GDM1 (cell line): ENCODE measurements around the gene ADAMTS17.

ENCODE experiments used
- DNase-seq: peaks from one replicate; lab custom pipeline; 2025; lab: John Stamatoyannopoulos, UW

ADAMTS17 gene

DNA sequence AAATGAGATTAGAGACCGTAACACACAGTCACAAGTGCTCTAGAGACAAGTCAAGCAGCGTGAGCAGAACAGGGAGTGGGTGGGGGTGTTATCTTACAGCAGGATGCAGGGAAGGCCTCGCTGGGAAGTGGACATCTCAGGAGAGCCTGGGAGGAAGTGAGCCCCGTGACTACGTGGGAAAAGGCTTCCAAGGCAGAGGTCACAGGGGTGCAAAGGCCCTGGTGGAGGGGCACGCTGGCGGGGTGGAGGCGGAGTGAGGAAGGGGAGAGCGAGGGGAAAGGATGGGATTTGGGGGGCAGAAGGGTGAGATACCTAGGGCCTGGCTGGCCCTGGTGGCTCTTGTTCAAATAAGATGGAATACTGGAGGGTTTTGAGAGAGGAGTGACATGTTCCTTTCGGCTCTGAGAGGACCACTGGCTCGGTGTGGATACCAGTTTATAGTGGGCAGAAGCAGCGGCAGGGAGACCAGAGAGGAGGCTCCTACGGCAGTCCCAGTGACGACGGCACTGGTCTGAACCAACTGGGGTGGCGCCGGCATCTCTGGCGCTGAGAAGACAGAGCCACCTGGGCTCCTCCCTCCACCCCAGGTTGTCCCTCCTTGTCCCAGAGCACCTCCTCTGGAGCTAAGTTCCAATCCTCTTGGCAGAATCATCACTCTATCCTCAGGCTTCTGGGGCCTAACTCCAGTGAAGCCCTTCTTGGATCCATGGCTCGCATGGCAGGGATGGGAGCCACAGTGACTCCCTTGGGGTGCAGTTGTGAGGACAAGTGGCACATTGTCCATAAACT, 342.3 kb downstream of the ADAMTS17 start:
- no peak for DNase-seq

DNA sequence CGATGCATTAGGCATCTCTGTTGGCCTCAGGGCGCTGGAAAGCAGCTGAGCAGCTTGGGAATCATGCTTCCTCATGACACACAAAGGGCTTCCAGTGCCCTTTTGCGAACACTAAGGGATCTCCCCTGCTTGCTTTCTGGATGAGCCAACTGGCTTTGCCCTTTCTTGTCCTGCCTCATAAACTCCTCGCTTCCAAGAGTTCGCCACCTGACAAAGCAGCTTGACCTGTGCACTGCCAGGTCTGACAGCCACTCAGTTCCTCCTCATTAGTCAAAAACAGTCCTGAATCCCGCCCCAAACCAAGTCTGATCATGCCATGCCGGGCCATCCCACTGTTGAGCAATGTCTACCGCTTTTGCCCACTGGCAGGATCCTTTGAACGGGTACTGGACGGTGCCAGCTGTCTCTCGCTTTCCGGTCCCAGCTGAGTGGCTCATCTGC, 343.1 kb downstream of the ADAMTS17 start:
- DNase-seq = no peak

DNA sequence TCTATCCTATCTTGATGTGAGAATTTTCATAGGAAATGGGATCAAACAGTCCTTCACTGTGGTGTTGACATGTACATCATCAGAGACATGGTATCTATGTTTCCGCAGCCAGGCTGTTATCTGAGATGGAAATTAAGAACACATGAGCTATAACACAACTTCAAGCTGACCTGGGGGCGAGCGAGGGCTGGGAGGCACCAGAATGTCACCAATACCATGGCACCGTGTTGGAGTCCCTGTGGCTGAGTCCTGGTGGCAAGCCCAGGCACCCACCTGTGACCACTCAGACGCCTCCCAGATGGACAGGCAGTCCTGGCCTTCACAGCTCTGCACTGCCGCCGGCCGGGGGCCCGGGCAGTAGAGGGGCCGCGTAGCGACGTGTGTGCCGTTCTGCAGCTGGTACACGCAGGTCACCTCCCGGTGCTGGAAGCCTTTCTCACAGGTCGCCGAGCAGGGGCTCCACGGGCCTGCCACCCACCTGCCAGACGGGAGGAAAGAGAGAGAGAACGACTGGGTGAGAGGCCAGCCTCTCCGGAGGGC, 344.6 kb downstream of the ADAMTS17 start:
- DNase-seq = no peak

DNA sequence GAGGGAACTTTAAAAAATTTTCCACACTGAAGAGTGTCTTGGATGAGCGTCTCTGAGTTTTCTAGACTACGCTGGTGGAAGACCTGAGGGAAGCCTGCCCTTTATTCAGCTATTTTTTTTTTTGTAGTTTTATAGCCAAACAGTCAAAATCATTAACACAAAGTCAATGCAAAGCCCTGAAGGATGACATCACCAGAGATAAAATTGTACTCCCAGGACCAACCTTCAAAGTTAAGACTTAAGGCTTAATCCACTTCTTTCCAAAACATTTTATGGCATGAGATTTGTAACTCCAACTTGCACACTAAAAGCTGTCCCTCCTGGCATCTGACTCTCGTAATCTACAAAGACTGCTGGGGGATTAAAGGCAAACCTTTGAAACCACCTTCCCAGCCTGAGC, 345.1 kb downstream of the ADAMTS17 start:
- DNase-seq = no peak

DNA sequence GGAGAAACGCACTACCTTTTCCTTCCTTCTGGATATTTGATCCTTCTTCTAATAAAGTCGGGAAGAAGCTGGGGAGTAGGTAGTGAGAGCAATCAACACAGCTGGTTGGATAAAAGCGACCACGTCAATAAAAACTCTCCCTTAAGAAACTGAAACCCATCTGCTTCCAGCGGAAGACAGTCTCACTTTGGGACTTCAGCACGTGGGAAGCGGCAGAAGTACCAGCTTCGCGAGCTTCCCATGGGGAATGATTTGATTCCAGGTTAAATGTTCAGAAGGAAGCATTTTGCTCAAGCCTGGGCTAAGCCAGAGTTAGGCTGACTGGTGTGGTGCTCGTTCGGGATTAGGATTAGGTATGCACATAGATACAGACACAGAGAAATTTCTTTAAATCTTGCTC, 346.2 kb downstream of the ADAMTS17 start:
- DNase-seq = no peak

DNA sequence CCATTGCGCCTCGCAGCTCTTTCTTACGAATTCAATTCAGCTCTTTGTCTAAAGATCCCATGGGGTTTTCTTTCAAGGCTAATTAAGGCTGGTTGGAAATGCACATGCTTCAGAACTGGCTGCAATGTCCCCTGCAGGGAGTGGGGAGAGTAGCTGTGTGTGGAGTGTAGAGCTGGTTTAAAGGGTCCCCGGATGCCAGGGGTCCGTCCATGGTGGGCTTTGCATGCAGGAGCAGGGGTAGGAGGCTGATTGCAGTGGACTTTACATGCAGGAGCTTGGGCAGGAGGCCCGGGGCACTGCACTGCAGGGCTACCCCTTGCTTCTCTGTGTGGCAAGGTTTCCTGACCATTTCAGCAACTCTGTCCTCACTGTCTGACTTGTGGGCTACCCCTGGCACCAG, 346.9 kb downstream of the ADAMTS17 start:
- no peak for DNase-seq

DNA sequence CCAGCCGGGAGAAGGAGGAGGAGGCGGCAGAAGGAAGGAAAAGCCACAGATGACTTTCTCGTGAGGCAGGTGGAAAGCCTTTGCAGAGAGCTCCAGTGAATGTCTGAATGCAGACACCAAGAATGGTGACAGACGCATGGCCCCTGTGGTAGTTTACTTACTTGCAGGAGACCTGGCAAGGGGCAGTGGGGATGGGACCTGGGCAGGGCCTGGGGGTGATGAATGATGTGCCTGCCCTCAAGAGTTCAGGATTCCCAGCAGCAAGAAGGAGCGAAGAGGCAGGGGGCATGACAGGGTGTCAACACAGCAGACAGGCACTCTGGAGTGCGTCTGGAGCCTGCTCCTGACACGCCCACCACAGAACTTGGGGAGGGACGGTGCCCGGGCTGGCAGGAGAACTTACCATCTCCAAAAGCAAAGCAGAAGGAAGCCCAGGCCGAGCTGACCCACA, 348.1 kb downstream of the ADAMTS17 start:
- no peak for DNase-seq

DNA sequence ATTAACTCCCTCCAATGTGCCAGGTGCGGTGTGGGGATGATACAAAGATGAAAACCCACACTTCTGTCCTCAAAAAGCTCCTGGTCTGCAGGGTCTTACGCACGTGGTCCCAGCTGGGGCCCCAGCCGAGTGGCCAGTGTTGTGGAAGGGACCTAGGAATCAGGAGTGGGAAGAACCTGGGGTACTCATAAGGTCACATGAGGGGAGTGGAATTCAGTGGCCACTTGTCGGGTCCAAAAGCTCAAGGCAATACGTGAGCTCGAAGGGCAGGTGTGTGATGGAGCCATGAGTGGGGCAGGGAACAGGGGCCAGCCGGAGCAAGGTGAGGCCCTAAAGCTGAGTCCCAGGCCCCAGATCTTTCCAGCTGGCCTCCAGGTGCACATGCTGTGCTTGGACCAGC, 348.5 kb downstream of the ADAMTS17 start:
- DNase-seq = no peak

DNA sequence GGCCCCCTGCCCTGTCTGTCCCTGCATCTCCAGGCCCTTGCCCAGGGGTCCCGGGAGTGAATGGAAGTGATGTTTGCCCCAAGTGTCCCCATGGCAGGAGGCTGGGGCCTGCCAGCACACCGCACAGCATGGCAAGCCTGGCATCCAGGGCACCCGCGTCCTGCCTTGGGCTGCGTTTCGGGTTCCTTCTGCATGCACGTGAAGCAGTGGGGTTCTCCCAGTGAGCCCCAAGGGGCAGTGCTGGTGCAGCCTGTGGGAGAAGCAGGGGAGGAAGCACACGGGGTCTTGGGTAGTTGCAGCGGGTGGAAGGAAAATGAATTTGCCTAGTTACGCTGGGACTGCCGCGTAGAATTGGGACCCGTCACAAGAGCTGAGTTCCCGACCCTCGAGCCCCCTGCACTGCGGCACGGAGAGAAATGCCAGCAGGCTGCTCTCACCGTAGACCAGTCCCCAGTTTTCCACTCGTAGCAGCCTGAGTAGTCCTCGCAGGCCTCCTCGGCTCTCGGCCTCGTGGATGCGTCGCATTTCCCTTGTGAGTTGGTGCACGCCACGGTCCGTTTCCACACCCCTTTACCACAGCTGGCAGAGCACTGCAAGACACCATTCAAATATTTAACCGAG, 349.1 kb downstream of the ADAMTS17 start:
- no peak for DNase-seq

DNA sequence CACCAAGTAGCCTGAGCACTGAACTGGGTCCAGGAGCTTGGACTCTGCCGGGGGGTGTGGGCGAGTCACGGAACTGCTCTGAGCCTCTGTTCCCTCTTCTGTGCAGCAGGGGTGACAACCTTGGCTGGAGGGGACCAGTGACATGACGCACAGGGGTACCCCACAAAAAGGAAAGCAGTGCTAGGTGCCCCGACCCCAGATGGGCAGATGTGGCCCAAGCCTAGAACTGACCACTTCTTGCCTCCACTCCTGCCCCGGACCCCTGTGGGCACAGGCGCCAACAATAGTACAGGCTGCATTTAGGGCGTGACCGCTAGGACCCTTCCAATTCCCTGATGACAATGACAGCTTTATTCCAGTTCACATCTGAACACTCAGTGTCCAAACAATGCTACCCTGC, 352.7 kb downstream of the ADAMTS17 start:
- DNase-seq = no peak

DNA sequence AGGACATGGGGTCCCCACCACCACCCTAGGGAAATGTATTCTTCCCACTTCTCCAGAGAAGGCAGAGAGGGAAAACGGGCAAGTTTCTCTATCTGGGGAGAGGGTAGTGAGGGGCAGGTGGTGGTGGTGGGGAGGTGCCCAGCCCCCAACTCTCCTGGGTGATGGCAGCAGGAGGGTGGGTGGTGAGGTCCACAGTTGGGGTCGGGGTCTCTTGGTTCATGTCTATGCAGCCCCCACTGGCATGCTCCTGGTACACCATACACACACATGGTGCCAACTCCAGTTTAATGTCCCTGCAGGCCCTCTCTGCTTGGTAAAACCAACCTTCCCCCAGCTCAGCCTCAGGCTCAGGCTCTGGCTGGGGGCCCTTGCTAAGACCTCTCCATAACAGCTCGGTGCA, 354.1 kb downstream of the ADAMTS17 start:
- no peak for DNase-seq

DNA sequence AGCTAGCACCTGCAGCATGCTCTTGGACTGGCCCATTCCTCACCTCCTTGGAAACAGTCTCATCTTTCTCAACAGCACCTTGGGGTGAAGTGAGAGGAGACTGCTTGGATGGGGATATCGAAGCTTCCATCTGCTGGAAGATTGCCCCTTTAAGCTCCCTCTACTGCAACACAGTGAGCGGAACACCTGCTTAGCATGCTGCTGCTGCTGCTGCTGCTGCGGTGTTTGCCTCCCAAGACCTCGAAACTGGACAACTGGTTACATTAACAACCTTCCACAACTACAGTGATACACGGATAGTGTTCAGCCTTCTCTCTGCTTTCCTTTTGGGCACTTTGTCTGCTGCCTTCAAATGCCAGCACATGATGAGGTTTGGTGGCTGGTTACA, 354.7 kb downstream of the ADAMTS17 start:
- DNase-seq = no peak

DNA sequence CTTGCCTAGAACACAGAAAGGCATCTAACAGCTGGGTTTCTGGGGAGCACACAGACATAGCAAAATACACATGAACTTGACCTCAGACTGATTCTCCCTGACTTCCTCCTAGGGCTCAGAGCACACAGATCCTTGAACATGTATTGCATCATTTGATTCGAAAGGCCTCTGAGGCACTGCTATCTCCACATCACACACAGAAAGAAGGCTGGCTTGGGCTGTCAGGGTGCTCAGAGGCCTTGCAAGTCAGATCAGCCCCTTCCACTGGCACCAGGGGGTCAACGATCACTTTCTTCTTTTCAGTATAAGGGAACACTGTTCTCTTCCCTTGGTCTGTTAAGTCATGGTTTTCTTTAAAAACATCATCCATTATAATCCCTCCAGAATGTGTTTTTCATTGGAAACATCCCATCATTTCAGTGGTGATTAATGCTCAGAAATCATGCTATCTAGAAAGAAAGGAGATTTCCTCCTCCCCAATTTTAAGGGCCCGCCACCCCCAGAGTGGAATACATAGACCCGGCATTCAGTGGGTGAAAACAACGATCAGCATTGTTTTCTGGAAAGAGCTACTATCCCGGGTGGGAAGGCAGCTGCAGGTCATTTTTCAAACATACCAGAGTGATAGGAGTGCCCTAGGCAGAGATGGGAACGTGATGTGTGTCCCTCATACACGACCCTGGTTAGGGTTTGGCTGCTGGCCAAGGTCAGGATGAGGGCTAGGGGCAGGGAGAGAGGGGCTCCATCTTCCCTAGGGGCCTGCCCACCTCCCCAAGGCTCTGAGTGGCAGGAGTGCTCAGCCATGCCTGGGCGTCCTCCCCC, 355.3 kb downstream of the ADAMTS17 start:
- no peak for DNase-seq

DNA sequence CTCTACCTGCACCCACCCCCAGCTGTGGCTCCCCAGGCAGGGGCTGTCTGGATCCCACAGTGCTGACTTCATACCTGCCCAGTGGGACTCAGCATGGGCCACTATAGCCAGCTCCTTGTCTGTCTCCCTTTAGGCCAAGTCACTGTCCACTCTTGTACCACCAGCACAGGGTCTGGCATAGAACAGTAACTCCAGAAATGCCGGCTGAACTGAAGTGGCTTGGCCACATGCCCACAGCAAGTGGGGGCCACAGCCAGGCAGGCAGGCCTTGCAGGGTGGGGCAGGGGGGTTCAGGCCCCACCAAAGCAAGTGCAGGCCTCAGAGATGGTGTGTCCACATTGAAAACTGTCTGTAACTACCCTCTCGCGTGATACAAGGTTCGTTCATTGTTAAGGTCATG, 355.9 kb downstream of the ADAMTS17 start:
- no peak for DNase-seq

DNA sequence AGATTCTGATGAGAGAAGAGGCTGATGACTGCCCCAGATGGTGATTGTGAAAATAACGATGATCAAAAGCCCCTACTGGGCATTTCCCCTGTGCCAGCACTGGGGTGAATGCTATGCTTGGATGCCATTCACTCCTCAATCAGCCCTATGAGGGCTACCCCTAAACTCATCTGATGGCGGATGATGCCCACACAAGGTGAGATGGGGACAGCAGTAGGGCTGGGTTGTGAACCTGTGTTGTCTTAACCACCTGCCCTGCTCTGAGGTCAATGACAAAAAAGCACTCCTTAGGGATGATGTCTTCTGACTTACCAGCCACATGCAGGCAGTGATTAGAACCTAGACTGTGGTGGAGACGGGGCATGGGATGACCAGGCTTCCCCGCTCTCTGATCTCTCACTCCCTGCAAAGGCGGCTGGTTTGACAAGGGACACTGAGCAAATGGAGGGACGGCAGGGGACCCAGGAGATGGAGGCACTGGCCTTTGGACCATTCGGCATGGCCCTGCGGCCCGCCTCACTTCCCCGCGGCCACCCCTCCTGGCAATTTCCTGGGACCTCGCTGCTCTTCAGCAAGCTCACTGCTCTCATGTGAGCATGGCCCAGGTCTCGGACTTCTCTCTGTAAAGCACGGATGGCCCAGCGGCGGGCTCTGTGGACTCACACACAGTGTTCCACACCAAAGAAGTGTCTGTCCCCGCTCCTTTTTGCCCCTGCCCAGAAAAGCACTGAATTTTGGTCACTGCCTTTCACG, 357.1 kb downstream of the ADAMTS17 start:
- no peak for DNase-seq

DNA sequence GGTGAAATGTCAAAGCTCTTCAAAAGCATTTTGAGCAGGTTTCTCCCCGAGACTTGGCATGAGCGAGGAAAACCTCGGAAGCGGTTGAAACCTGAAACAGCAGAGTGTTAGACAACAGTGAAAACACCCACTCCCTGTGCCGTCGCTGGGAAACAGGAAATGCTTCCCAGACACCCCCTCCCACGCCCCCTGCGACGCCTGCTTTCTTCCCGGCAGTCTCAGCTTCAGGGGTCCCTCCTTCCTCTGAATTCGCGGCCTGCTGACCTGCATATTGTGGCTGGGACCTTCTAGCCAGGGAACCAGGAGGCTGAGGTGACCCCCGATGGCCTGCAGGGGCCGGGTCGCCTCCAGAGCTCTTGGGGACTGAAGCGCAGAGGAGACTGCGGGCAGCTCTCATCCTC, 357.9 kb downstream of the ADAMTS17 start:
- no peak for DNase-seq

DNA sequence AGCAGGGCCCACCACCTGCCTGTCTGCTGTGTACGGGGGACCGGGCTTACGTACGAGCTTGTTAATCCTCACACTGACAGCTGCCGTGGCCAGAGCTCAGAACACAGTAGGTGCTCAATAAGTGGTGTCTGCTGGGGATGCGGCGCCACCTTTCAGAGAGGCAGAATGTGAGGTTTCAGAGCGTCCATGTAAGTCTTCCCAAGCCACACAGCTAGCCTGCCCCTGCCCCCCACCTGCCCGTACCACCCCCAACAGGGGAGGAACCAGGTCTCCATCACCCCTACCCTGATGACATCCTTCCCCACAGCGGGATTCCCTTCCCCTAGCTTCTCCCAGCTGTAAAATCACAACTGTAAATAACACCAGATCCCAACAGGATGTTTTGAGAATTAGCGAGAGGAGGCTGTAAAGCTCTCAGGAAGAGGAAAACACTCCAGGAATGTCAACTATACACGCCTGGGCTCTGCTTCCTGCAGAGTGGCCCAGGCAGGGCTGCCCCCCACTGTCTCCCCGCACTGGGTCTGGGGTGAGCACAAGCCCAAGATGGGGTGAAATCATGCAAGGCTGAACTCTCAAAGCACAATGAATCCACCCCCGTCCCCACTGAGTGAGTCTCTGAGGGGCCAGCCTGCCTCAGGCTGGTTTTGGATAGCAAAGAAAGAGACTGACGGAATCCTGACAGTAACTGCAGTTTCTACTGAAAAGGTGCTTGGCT, 358.4 kb downstream of the ADAMTS17 start:
- DNase-seq = no peak

DNA sequence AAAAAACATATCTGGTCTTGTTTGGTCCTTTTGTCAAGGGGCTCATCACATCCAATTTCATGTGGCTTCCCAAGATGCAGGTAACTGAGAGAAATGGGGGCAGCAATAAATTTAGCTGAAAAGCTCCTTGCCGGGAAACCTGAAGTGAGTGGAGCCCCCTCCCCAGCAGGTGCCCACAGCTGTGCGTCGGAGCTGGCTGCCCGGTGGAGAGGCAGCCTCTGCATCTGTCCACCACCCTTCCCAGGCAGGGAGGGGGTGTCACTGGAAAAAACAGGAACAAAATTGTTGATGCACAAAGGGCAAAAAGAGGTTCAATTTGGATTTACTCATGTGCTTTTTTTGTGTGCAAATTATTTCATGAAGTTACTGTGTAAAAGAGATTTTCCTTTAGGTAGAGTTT, 359.1 kb downstream of the ADAMTS17 start:
- no peak for DNase-seq

DNA sequence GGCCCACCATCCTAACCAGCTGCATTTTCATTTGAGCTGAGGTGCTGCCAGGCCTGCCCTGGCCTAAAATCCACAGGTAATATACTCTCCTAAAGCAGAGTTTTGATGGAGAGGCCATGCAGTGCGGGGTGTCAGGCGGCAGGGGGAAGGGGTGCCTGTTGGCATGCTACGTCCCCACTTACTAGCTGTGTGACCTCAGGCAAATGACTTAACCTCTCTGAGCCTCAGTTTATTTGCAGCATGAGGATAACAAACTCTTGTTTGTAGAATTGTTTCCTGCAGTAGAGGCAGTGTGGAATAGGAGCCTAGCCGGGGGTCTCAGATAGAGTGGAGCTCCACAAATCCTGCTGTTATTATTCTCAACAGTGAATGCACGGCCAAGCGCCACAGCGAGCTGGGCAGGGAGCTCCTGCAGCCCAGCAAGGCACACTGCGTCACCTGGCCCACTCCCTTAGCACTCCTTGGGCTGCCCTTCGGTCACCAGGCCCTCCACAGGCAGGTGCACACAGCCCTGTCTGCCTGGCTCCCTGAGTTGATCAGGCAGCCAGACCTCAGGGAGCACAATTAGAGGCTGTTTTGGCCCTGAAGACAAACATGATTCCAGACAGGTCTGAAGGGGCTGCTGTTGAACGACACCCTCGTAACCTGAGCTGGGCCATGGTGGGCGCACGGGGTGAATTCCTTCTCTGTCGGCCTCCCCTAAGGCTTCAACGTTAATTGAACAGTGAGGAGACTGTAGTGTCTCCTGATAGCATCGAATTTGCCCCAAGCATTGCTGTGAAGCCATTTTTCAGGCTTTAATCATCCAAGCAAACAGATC, 359.7 kb downstream of the ADAMTS17 start:
- DNase-seq = no peak

DNA sequence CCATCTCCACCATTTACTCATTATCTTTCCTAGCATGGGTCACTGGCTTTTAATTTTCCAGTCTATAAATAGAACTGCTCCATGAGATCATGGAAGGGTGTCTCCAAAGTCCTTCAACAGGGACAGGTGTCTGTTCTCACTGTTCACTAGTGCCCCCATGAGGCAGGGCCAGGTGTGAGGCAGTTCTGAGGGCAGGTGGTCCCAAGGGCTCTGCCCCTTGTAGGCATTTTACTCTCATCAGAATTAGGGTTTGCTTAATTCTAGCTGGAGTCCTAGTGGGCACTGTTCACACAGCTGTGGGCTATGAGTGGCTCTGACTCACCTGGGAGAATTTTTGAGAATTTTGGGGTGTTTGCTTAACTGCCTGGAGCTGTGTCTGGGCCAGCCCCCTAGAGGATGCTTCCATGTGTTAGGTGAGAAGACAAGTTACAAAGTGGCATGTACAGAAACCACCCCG, 360.6 kb downstream of the ADAMTS17 start:
- DNase-seq = no peak
